UCSD-AML1 (cell line): ENCODE results near the gene CST9.
"Not testable (repeated sequence)": the region's sequence is repeated elsewhere in the genome, so short reads cannot be mapped to it uniquely, and the experiment has no call there.

ENCODE experiments used
- DNase-seq: peaks from one replicate; lab custom pipeline; 2025; ENCODE audit not compliant: unreplicated experiment; lab: John Stamatoyannopoulos, UW

The CST9 gene

DNA sequence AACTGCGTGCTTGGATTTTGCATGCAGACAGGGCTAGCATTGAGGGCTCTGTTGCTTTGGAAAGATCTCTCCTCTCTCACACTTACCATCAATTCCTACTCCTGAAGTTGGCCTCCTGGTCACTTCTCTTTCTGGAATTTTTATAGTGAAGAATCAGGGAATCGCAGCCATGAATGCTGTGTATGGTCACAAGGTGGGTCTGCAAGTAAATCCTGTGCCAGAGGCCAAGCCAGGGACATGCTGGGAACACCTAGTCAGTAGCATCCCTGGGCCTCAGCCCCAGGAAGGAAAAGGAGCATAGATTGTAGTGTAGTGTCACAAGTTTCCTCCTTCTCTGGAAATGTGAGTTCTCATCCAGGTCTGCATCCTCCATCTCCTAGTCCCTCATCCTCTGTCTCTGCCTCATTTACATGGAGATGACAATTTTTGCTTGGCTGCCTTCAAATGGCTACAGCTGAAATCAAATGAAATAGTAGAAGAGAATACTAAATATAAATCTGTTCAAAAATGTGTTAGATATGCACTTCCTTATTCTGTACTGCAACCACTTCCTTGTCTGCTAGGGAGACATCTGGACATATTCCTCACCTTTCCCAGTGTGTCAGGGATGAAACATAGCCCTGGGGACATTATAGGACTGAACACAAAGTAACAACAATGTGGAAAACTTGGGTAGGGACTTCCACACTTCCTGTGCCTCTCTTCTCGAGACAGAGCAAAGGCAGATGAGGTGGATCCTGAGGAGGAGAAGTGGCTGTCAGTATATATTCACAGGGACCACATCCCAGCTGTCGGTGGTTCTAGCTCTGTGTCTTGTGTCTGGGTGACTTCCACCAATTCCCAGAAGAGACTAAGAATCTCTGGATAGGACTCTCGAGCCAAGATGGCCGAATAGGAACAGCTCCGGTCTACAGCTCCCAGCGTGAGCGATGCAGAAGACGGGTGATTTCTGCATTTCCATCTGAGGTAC, 17.0 kb downstream of the CST9 start:
- DNase-seq = no peak

DNA sequence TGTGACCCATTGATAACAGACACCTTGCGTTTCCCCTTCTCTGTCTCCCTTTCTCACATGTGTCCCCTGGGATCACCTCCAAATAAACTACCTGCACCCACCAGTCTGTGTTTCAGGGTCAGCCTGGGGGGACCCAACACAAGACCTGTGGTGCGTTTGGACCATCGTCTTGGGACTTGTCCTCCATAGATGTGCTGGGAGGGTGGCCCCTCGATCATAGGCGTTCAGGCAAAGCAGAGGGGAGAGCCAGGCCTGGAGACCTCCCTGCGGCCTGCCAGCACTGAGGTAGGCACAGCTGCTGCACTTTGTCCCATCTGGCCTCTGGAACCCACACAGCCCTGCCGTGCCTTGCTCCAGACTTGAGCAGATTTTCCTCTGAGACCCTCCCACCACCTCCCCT, 18.1 kb downstream of the CST9 start:
- no peak for DNase-seq

DNA sequence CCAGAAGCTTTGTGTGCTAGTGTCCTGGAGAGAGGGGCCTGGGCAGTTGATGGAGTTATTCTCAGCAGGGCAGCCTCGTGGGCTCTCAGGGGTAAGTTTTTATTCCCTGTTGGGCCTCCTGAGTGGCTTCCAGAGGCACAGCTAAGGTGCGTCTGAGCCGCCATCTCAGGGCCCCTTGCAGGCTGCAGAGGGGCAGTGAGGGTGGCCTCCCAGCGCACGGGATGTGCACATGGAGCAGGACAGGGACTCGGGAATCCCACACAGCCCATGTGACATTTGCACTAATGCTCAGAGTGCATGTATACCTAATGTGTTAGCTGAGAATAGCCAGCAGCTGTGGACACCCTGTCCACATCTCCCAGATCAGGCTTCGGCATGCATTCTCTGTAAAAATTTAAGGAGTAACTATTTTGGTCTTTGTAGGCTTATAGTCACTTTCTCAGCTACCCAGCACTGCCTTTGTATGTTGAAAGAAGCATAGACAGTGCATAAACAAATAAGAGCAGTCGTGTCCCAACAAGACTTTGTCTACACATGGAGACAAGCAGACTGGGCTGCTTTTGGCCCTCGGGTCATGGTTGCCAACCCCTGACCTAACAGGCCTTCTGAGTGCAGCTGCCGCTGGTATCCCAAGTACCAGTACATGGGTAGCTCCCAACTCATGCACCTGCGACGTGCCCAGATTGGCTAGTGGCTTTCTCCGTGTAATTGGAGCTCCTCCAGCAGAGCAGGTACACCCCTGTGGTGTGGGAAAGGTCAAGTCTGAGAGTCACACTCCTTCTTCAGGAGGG, 18.8 kb downstream of the CST9 start:
- DNase-seq = no peak

DNA sequence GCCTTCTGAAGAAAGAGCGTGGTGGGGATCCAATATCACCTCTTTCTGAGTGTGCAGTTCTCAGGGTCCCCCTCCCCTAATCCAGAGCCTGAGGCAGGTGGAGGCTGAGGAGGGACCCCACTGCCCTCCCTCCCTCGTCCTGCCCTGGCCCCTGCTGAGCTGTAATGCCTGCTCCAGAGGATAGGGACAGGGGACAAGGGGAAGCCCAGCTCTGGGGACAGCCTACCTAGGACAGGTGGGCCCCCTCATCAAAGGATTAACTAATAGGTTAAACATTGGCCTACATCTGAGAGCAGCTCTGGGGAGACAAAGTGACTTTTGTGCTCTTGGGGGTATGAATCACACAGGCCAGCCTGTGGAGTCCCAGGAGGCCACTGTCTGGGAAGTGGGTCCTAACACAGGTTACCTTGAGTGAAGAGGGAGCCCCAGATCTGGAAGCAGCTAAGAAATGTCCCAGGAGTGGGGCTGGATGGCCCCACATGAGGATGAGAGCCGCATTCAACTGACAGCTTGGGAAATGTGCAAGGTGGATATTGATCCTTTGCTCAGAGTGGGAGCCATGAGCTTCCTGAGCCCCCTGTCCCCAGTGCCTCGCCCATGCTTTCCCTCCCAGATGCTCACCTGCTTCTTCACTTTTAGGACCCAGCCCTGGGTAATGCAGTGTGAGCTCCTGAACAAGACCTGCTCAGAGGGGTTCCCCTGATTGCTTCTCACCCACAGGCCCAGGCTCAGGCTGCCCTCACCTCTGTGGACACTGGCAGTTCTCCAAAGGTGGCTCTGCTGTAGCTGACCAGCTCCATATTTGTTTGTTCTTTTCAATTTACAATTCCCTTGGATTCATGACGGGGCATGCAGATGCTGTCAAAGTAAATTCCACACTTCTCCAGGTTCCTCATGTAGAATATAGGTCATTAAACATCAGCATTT, 19.6 kb downstream of the CST9 start:
- no peak for DNase-seq

DNA sequence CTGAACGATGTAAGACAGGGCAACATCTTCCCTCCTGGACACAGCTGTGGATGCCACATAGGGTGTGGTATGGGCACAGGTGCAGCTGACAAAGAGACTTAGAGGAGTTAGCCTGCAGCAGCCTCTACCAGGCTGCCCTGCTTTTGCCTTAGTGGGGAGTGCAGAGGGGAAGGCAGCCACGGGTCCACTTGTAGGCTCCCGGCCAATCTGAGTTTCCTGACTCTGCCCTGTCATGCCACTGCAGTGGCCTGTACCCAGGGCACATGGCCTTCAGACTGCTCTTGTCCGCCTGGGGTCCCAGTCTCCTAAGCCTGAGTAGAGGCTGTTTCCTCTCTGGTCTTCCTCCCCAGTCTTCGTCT, 20.3 kb downstream of the CST9 start:
- no peak for DNase-seq

DNA sequence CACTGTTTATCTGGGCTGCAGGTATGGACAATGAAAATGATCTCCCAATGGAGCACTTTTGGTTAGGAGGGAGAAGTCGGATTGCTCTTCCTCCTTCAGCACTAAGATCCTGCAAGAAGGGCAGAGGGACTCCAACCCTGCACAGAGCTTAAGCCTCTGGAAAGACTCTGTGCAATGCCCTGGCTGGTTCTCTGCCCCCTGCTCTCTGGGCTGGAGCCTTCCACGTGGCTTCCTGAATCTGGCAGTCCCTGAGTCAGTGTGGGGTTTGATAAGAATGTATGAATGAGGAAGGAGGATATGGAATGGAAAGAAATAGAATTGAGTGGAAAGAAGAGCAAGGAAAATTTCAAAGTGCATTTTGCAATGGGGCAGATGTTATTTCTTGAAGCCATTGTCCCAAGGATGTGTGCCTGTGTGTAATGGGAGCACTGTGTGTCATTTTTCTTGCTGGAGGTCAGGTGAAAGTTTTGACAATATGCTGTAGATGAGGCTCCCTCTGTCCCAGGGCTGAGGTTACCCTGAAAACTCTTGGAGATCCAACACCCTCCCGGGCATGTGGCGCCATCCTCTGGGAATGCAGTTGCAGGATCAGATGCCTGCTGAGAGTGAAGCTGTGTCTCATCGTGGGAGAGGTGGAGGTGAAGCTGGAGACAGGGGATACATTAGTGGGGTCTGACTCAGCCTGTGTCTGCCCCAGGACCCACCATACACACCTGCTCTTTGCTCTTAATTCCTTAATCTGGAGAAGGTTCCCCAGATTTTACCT, 21.1 kb downstream of the CST9 start:
- DNase-seq = no peak

DNA sequence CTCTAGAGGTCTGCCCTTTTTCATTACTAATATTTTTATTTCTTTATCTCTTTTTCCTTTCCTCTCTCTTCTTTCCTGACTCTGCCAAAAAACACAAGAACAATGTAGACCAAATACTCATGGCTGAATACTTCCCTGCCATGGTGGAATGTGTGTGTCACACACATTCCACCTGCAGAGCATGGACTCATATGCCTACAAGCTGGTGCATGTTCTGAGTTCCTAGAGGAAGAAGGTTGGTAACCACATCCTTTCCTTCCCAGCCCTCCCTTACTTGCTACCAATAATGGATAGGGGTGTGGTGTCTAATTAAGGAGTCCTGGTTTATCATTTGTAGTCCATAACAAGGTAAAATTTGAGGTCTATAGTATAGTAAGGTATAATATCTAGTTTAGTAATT, 22.2 kb downstream of the CST9 start:
- no peak for DNase-seq

DNA sequence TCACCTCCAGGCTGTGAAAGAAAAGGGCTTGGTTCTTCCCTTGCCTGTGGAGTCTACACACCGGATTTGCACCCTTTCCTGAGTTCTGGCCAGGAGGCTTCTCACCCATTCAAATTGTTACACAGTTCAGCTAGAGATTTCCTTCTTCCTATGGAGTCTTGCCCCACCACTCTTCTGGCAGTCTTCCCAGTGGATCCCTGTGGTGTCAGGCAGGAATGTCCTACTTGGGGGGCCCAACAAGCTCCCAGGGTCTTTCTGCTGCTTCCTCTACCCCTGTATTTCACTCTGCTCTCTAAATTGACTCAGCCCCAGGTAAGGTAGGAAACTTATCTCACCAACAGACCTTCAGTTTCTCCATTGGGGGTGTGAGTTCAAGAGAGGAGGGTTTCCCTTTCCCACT, 23.4 kb downstream of the CST9 start:
- no peak for DNase-seq

DNA sequence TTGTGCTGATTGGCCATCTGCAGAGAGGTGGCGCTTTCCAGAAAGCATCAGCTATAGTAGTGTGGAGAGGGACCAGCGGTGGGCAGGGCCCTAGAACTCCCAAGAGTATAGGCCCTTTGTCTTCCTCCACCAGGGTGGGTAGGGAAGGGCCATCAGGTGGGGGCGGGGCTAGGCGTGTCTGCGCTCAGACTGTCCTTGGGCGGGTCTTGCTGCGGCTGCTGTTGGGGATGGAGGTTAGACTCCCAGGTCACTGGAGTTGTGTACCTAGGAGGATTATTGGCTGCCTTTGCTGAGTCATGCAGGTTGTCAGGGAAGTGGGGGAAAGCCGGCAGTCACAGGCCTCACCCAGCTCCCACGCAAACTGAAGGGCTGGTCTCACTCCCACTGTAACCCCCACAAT, 23.9 kb downstream of the CST9 start:
- DNase-seq = not testable (repeated sequence)

DNA sequence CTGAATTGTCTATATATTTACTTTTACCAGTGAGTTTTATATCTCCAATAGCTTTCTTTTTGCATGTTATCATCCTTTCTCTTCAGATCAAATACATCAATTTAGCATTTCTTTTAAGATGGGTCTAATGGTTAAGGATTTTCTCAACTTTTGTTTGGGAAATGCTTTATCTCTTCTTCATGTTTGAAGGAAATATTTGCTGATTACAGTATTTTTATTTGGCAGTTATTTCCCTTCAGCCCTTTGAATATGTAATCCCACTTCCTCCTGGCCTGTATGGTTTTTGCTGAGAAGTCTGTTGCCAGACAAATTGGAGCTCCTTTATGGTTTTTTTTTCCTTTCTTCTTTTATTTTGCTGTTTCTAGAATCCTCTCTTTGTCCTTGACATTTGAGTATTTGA, 30.7 kb downstream of the CST9 start:
- no peak for DNase-seq

DNA sequence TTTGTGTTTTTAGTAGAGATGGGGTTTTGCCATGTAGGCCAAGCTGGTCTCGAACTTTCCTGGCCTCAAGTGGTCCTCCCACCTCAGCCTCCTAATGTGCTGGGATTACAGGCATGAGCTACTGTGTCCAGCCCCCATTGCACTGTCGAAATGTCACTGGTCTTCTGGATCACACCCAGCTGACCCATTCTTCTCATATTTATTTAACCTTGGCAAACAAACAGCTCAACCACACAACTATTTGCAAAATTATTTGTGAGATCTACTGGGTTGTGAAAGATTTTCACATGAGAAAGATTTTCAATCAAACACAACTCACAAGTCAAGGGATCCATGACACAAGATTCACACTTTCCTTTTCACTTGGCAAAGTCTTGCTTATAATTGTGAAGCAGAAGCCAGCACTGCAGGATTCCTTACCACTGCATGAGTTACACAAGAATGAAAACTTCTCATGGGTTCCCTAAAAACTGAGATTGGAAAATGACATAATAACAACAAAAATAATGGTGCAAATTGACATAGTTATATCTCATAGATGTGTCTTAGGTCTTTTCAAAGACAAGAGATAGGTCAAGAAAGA, 35.4 kb downstream of the CST9 start:
- DNase-seq = no peak

DNA sequence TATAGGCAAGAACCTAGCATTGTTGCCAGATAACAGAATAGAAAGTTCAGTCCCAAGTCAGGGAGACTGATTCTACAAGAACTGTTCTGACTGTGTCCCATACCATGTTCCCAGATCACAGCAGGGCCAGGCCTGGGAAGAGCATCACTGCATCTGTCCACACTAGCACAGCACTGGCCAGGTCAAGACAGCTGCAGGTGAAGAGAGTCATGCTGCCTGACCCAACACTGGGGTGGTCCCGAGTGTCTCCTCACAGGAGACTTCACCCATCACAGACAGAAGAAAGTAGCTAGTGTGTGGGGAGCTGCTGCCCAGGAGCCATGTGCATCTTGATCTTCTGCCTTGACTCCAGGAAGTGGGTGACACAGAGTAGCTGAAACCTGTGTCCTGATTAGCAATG, 36.1 kb downstream of the CST9 start:
- no peak for DNase-seq

DNA sequence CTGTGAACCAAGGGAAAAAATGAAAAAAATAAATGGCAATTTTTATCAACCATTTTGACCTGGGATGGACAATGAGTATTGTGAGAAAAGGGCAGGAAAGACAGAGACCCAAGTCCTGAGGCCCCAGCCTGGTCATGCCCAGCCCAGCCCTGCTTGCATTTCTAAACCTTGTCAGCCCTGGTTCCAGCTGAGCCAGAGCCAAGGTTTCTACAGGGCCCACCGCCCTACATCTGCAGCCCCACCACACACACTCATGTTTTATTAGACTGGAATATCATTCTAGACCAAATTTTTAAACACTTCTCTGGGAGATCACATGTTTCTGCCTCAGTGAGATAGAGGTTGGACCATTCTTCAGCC, 36.8 kb downstream of the CST9 start:
- no peak for DNase-seq

DNA sequence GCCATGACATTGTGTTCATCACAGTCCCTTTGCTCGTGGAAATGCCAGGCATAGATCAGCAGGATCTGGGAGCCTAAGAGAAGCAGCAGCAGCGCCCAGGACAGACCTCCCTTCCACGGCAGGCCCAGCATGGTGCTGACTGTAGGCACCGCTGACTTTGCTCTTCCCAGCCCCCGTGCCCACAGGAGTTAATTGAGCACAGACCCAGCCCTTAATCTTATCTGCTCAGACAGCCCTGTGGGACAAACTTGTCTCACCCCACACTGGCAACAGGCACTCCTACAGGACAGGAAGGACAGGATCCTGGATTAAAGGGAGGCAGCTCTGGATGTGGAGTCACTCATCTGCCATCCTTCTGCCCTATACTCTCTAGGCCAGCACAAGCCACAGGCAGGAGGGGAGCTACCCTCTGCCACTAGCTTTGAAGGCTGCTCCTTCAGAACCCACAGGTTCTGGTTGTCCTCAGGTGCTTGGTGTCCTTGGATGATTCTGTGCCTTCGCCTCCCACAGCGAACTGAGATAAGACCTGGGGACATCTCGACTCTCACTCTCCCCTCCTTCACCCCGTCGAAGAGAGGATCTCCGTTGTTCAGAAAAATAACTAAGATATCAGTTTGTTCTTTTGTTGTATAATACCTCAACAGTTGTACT, 37.3 kb downstream of the CST9 start, which contains the start of gene CST9L:
Gene CST9L (minus strand): TSS at position 165 of the 651 bp plus-strand sequence. CDS start 34 bp downstream, at position 131.
- DNase-seq = no peak

DNA sequence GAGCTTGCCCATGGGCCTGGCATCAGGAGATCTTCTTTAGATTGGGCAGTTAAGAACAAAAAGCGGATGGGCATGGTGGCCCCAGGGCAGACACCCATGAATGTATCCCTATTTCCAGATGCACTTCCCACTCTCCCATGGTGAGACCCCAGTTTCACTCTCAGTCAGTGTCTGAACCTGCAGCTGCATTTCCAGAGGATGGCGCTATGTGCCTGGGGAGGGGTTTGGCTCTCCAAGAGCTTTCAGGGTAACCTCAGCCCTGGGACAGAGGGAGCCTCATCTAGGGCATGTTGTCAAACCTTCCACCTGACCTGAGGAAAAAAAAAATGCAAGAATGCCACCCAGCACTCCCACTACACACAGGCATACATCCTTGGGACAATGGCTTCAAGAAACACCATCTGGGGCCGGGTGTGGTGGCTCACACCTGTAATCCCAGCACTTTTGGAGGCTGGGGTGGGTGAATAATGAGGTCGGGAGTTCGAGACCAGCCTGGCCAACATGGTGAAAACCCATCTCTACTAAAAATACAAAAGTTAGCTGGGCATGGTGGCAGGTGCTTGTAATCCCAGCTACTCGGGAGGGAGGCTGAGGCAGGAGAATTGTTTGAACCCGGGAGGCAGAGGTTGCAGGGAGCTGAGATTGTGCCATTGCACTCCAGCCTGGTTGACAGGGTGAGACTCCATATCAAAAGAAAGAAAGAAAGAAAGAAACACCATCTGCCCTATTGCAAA, 39.4 kb downstream of the CST9 start:
- DNase-seq = no peak

DNA sequence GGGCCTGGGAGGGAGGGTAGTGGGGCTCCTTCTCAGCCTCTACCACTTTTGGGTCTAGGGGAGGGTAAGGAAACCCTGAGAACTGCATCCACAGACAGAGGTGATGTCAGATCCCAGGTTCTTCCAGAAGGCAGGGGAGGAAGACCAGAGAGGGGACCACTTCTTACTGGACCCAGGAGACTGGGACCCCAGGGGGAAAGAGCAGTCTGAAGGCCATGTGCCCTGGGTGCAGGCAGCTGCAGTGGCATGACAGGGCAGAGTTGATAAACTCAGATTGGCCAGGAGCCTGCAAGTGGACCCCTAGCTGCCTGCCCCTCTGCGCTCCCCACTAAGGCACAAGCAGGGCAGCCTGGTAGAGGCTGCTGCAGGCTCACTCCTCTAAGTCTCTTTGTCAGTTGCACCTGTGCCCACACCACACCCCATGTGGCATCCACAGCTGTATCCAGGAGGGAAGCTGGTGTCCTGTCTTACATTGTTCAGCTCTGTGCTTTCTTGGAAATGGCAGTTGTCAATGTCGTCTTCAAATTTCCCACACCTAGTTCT, 40.1 kb downstream of the CST9 start:
- no peak for DNase-seq

DNA sequence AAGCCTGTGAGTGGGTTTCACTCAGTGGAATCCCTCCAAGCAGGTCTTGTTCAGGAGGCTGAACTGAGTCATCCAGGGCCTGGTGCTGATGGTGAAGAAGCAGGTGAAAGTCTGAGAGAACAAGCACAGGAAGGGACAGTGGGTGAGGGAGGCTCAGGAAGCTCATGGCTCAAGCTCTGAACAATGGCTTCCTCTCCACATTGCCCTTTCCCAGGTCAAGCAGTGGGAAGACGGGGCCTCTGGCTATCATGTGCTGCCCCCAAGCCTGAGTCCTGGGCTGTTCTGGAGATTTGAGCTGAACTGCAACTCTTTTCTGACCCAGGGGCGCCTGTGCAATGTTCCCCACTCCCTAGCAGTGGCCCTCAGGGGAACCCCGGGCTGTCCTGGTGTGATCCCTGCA, 40.8 kb downstream of the CST9 start:
- DNase-seq = no peak

DNA sequence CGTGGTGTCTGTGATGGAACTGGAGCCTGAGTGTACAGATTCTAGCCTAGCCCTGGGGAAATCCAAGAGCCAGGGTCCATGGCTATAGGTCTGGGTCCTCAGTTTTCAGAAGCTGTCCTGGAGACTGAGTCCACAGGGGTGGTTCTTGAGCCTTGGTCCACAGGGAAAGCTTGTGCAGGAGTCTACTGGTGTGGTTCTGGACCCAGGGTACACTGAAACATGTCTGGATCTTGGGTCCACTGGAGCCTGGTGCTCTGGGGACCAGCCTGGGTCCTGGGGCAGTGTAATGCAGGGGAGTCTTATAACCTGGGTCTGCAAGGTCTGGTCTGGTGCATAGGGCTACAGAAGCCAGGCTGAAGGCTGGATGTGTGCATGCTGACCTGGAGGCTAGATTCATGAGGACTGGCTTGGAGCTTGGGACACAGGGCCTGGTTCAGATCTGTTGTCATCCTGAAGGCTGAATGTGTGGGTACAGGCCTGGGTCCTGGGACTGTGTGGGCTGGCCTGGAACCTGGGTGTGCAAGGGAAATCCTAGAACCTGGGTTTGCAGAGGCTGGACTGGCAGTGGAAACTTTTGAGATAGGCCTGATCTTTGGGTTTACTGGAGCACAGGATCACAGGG, 42.9 kb downstream of the CST9 start:
- DNase-seq = no peak
